ENCODE data around the gene DIRAS1.
"Not testable (repeated sequence)": the region's sequence is repeated elsewhere in the genome, so short reads cannot be mapped to it uniquely, and the experiment has no call there.

The DIRAS1 gene

GRCh38 chr19:2703691-2704216 lies 17.4 kb downstream of the DIRAS1 start:
- DNase-seq: no peak

DNA sequence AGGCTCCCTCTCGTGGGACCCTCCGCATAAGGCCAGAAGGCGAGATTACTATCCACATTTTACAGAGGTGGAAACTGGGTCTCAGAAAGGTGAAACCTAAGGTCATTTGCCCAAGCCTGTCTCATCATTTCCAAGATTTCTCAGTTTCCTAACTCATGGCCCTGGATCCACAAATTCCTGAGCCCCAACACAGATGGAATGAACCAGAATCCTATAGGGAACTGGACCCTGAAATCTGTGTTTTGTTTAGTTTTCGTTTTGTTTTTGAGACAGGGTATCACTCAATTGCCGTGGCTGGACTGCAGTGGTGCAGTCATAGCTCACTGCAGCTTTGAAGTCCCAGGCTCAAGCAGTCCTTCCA lies 18.1 kb downstream of the DIRAS1 start:
- DNase-seq: no peak

GRCh38 chr19:2702170-2703076 lies 18.7 kb downstream of the DIRAS1 start, which contains the start of gene GNG7:
Gene GNG7 (minus strand): TSS chr19:2702694. CDS start chr19:2520688, 182,006 bp downstream.
- DNase-seq: peak; percentile 96

DNA sequence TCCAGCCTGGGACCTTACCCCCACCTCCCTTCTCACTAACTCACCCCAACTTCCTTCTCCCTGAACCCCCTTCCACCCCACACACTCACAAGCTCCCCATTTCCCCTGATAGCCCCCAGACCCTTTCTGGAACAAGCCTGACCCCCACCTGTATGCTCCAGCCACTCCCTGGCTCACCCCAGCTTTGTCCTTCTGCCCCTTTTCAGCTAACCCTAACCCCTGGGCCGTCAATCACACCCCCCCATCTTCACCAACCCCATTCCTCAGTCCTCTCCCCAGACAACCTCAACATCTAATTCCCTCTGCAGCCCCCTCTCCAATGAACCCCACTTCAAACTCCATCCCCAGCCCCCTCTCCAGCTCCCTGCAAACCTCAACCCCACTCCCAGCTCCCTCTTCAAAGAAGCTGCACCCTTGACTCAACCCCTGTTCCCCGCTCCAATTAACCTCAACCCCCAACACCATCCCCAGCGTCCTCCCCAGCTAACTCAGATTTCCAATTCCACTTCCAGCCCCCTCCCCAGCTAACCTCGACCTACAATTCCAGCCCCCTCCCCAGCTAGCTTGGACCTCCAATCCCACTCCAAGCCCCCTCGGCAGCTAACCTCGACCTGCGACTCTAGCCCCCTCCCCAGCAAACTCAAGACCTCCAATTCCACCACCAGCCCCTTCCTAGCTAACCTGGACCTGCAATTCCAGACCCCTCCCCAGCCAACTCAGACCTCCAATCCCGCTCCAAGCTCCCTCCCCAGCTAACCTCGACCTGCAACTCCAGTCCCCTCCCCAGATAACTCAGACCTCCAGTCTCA lies 19.6 kb downstream of the DIRAS1 start:
- DNase-seq: no peak

DNA sequence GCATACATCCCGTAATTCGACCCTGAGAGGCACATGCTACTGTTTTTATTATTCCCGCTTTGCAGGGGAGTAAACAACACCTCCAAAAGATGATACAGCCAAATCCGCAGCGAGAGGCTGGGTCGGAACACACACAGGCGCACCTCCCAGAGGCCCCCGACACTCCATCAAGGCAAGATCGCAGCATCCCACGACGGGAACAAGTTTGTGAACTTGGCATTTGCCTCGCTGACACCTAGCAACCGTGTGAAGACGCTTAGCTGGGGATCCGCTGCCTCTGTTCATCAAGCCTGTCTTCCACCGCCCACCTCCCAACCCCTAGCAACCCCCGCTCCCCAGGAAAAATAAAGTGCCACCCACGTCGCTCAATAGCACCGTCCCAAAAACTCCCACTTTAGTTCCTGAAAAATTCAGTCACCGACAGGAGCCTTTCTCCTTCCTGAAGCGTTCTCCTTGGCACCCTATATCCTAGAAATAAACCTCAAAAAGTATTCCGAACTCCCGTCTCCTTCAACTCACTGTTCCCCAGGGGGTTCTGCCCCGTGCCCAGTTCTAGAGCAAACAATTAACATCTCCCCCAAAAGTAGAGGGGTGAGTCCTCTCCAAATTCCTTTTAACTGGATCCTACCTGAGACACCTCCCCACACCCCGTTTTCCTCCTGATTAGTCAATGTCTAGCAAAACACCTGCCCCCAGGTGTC lies 20.4 kb downstream of the DIRAS1 start:
- no peak for DNase-seq

DNA sequence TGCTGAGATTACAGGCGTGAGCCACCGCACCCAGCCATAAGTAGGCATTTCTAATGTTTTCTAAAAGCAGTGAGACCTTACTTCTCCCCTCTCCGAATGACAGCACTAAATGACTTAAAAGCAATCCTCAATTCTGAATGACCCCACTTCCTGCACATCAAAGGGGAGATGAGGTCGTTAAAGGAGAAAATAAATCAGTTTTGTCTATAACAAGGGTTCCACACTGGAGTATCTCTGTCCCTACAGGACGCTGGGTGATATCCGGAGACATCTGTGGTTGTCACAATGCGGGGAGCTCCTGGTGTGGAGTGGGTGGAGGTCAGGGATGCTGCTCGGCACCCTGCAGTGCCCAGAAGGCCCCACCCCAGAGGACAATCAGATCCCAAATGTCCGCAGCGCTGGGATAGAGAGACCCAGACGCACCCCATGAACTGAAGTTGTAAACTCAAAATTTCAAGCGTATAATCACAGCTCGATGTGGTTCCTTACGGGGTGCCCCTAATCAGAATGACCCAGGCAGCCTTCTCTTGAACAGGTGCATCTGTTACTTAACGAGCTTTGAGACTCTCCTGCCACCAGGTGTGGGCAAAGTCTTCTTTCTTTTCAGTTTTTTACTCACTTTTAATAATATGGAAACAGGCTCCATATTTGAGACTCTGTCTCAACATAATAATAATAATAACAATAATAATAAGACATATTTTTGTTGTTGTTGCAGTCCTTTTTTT lies 21.6 kb downstream of the DIRAS1 start:
- no peak for DNase-seq

DNA sequence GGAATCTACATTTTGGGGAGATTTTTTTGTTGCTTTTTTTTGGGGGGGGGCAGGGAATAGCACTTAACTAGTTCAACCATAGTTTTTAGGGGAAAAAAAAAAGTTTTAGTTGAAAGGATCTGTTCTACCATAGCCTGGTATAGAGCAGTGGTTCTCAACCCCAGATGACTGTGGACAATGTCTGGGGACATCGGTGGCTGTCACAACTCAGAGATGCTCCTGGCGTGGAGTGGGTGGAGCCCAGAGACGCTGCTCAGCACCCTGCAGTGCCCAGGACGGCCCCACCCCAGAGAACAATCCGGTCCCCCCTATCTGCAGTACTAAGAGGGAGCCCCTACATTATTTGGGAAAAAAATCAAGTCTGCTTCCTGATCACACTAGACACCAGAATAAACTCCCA lies 27.0 kb downstream of the DIRAS1 start:
- no peak for DNase-seq

GRCh38 chr19:2693492-2694160 lies 27.5 kb downstream of the DIRAS1 start:
- no peak for DNase-seq

DNA sequence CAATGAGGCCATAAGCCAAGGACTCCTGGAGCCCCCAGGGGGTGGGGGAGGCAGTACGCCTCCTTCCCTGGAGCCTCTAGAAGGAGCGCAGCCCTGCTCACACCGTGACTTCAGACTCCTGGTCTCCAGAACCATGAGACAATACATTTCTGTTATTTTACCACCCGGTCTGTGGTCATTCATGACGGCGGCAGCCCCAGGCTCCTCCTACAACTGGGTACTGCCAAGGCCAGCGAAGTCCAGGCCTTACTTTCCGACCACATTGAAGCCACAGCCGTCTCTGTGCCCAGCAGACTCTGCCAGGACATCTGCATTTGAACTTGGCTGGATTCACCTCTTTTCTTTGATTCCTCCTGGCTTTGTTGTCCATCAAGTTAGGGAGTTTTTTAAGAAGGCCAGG lies 29.2 kb downstream of the DIRAS1 start:
- no peak for DNase-seq

DNA sequence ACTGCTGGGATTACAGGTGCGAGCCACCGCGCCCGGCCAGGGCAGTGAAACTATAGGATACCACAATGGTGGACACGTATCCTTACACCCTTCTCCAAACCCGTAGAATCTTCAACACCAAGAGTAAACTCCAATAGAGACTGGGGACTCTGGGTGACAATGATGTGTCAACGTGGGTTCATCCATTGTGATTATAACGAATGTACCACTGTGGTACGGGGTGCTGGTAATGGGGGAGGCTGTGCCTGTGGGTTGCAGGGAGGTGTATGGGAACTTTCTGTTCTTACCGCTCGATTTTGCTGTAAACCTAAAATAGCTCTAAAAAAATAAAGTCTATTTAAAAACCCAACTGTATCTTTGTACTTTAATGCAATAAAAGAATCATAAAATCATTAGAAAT lies 30.3 kb downstream of the DIRAS1 start:
- DNase-seq: no peak

DNA sequence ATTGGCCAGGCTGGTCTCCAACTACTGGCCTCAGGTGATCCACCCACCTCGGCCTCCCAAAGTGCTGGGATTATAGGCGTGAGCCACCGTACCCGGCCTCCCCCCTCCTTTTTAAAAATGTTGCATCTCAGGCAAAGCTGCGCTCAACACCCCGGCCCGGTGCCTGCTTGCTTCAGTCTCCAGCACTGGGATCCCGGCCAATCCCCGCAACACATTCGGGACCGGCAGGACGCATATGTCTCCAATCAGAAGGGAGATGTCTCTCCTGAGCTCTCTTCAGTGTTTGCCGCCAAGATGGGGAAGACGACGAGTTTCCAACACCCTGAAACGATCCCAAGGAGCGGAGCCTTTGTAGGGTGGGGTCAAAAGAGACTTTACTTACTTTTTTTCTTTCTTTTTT lies 34.8 kb downstream of the DIRAS1 start:
- no peak for DNase-seq

DNA sequence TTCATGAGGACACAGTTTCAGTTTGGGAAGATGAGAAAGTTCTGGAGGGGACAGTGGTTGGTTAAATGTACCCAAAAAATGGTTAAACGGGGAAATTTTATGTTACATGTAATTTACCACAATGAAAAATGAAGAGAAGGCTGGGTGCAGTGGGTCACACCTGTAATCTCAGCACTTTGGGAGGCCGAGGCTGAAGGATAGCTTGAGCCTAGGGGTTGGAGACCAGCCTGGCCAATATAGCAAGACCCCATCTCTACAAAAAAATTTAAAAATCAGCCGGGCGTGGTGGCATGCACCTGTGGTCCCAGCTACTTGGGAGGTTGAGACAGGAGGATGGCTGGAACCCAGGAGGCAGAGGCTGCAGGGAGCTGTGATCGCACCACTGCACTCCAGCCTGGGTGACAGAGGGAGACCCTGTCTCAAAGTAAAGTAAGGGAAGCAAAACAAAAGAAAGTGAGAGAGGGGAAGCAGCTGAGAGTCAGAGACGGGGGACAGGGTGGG lies 35.9 kb downstream of the DIRAS1 start:
- DNase-seq: no peak

DNA sequence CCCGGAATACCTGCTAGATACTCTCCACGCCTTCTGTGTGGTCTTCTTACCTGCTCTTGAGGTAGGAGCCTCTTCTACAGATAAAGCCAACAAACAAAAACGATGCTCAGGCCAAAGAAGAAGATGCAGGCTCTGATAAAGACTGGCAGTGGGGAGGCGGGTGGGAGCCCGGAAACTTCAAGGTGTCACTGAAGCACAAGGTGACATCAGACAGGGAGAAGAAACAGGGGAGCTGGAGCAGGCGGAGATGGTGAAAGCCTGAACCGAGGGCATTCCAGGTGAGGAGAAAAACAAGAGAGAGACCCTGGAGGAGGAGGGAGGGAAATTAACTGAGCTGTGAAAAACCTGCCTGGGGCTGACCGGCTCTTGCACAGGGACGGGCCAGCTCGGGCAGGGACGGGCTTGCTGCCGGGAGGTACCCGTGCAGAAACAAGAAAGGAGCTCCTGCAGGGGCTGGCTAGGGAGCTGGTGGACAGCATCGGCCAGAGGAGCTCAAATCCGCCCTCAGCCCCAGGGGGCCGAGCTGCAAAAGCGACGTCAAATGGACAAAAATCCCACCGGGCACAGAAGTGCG lies 37.7 kb downstream of the DIRAS1 start:
- DNase-seq: no peak

DNA sequence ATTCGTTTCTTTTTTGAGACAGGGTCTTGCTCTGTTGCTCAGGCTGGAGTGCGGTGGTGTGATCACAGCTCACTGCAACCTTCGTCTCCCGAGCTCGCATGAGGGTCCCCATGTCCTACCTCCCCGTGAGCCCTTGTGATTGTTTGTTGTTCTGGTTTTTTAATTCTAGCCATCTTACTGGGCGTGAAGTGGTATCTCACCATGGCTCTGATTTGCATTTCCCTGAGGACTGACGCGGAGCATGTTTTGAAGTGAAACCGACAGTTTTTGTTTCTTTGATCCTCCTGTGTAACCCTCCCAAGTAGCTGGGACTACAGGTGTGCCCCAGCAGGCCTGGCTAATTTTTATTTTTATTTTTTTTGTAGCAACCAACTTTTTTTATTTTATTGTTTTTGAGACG lies 40.4 kb downstream of the DIRAS1 start:
- DNase-seq: no peak

- no peak for DNase-seq
Measured at GRCh38 chr19:2679439-2679838, 41.7 kb downstream of the DIRAS1 start.

- DNase-seq: not testable (repeated sequence)
Measured at GRCh38 chr19:2678948-2679347, 42.2 kb downstream of the DIRAS1 start.

GRCh38 chr19:2678044-2678671 lies 43.0 kb downstream of the DIRAS1 start:
- DNase-seq: peak; percentile 48

DNA sequence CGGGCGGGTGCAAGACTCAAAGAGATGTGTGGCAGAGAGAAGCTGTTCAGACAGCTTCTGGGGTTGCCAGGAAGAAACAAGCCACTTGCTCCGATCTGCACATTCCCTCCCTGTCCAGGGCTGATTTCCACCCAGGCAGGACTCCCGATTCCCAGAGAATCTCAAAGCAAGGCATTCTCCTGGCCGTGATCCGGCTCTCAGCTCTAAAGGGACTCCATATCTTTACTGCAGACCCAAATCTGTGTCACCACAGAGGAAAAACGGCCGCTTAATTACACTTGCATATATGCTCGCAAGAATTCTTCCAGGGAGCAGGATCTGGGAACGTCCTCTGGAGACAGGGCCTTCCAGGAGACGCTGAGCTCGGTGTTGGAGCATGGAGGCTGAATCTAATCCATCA lies 44.3 kb downstream of the DIRAS1 start:
- DNase-seq: no peak

GRCh38 chr19:2675892-2676291 lies 45.3 kb downstream of the DIRAS1 start:
- DNase-seq: no peak

DNA sequence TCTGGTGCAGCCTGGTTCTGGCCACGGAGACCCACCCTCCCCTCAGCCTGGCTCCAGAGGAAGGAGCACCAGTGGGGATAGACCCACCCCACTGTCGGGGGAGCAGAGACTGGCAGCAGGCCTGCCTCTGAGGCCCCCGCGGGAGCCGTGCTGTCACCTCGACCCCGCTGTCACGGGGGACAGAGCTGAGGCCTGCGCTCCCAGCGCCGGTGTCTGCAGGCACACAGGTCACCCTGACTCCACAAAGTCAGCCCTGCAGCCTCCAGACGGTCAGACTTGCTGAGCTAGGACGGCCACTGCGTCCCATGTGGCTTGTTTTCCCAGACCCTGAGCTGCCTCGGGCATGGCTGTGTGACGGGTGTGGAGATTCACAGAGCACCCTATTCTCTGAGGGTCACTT lies 51.0 kb downstream of the DIRAS1 start:
- DNase-seq: no peak

Data from RPMI8226 (cell line).